Gastroesophageal sphincter (tissue), 3 donors: Measurements from ENCODE around the gene APLP2.

Experiments
- EP300 ChIP-seq: sonication (generic); formaldehyde crosslinking; IDR thresholded peaks from one replicate; pipeline ENCODE4 v1.6.1; 2017; ENCODE audit warnings: antibody characterized with exemption, mild to moderate bottlenecking
- POLR2A ChIP-seq, 2 donors: fragments of 450-650 bp; IDR thresholded peaks; one replicate each; pipeline ENCODE4 v1.6.1; 2017; ENCODE audit warnings: antibody characterized with exemption in 2 of 2, mild to moderate bottlenecking in 2 of 2, moderate library complexity in 1 of 2
- POLR2AphosphoS5 ChIP-seq: sonication (generic); formaldehyde crosslinking; IDR thresholded peaks from one replicate; pipeline ENCODE4 v1.6.1; 2017; ENCODE audit warnings: antibody characterized with exemption
- TF ChIP-seq, protein P1 (sequence below), 4 experiments: fragments of 200-600 bp in 2 of 4; fragments of 450-650 bp in 2 of 4; sonication (generic) in 1 of 4; IDR thresholded peaks; one replicate each; pipeline ENCODE4 v1.5.1; 2017 to 2019; ENCODE audit warnings: antibody characterized with exemption in 4 of 4, mild to moderate bottlenecking in 2 of 4, moderate library complexity in 2 of 4

DNA sequence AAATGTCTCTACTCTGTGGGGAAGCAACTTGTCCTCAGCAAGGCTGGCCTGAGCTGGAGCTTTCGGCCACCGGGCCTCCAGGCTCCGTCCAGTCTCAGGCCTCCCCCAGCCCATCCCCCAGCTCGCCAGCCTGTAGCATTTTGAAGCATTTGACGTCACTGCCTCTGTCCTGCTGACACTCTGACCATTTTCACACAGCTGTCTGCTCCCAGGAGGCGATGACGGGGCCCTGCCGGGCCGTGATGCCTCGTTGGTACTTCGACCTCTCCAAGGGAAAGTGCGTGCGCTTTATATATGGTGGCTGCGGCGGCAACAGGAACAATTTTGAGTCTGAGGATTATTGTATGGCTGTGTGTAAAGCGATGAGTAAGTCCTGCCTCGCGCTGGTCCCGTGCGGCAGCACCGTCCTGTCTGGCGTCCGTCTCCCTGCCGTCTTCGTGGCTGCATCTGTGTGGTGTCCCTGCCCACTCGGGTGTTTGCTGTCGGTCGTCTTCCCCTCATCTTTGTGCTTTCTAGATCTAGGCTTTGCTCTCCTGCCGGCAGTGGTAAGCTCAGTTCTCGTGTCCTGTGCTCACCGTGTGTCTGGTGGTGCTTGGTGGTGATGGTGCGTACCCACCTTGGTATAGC is 53.8 kb downstream of the APLP2 start:
- TF ChIP-seq, protein P1, sequence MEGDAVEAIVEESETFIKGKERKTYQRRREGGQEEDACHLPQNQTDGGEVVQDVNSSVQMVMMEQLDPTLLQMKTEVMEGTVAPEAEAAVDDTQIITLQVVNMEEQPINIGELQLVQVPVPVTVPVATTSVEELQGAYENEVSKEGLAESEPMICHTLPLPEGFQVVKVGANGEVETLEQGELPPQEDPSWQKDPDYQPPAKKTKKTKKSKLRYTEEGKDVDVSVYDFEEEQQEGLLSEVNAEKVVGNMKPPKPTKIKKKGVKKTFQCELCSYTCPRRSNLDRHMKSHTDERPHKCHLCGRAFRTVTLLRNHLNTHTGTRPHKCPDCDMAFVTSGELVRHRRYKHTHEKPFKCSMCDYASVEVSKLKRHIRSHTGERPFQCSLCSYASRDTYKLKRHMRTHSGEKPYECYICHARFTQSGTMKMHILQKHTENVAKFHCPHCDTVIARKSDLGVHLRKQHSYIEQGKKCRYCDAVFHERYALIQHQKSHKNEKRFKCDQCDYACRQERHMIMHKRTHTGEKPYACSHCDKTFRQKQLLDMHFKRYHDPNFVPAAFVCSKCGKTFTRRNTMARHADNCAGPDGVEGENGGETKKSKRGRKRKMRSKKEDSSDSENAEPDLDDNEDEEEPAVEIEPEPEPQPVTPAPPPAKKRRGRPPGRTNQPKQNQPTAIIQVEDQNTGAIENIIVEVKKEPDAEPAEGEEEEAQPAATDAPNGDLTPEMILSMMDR (IDR thresholded peaks at IDR 0.05) = no peak
- TF ChIP-seq EP300 (no peak), POLR2A (IDR thresholded peaks at IDR 0.05) (no peak), POLR2AphosphoS5 (no peak)
